ENCODE measurements around the gene SIL1. TPM values are rescaled to one million over a fixed set of nuclear protein-coding genes. Genes with fewer than 3 reads are reported as not detected.

The SIL1 gene
- total and polyA plus RNA-seq, 2 donors (not counting 3 experiments of a cell fraction or from before 2014, with no cell fraction given): 47.6 to 67.2 TPM

- BruUV-seq (replicated peaks): no TSS peak
- POLR2A ChIA-PET: no interaction called here
- Histone ChIP-seq H3K27me3 (ENCODE audit: control insufficient read depth in 2 of 2, insufficient read depth in 2 of 2, low read length in 2 of 2) (no peaks in the 10 kb centered on the region), H3K9me3 (replicated peaks; ENCODE audit: control insufficient read depth, insufficient read depth, low read length) (no peaks in the 10 kb centered on the region), H3K79me2 (ENCODE audit: control insufficient read depth, insufficient read depth, low read length) (peaks cover 5% of the 10 kb centered on the region), H3K4me2 (ENCODE audit: insufficient read depth, low read length) (no peak overlapping the region), H4K20me1 (replicated peaks; ENCODE audit: control insufficient read depth, extremely low read depth, insufficient read depth, low read length) (peaks cover 4% of the 10 kb centered on the region), H3K4me3 (replicated peaks in 1 of 3; ENCODE audit: insufficient read depth in 1 of 3, low read depth in 1 of 3, low read length in 3 of 3) (no peak overlapping the region), H3K4me1 (ENCODE audit: control insufficient read depth, extremely low read depth, insufficient read depth, low read length) (peaks cover 42% of the 10 kb centered on the region), H3K27ac (ENCODE audit: insufficient read depth, low read depth, low read length) (no peak overlapping the region), H3K36me3 (ENCODE audit: control insufficient read depth in 2 of 2, extremely low read depth in 1 of 2, insufficient read depth in 2 of 2, low read length in 2 of 2) (peaks cover 2 to 4% of the 10 kb centered on the region in 2 experiments), H3K9me1 (replicated peaks; ENCODE audit: control insufficient read depth, extremely low read depth, insufficient read depth, low read length) (no peaks in the 10 kb centered on the region), H2AFZ (ENCODE audit: low read depth, low read length) (no peak overlapping the region), H3K9ac (replicated peaks; ENCODE audit: extremely low read depth, insufficient read depth, low read length) (no peak overlapping the region)
- no peak for TF ChIP-seq CTCF (IDR thresholded peaks at IDR 0.05; ENCODE audit: extremely low read depth in 1 of 2, insufficient read depth in 1 of 2, low read depth in 1 of 2, low read length in 2 of 2)
- TF ChIP-seq GATA2 (IDR thresholded peaks at IDR 0.05; ENCODE audit: insufficient read depth, insufficient read length, low read depth, low read length): no peak
- TF ChIP-seq MAX (IDR thresholded peaks at IDR 0.05; ENCODE audit: insufficient read depth, insufficient read length): no peak
- TF ChIP-seq EZH2 (IDR thresholded peaks at IDR 0.05; ENCODE audit: borderline replicate concordance, low read depth, low read length, severe bottlenecking): no peak
- no peak for TF ChIP-seq JUN (IDR thresholded peaks at IDR 0.05; ENCODE audit: borderline replicate concordance, insufficient read depth, insufficient read length, low read depth)
- TF ChIP-seq POLR2AphosphoS5 (IDR thresholded peaks at IDR 0.05; ENCODE audit: insufficient read depth, low read depth, low read length): no peak
- no peak for TF ChIP-seq POLR2A (IDR thresholded peaks at IDR 0.05; ENCODE audit: low read depth, low read length)
- no peak for TF ChIP-seq MYC (IDR thresholded peaks at IDR 0.05; ENCODE audit: low read depth, low read length)
- no peak for TF ChIP-seq FOS (IDR thresholded peaks at IDR 0.05; ENCODE audit: borderline replicate concordance, insufficient read depth, low read length)
- intact Hi-C loops (cut with micrococcal nuclease): no loop called here
- no peak for DNase-seq (ENCODE audit: low read depth, low spot score)
- no peak for FAIRE-seq
- dilution Hi-C loops (cut with MboI; ENCODE audit: extremely low pct_ligation_motif_present, low sequenced_read_pairs): no loop called here
- CTCF ChIA-PET: interaction anchor here (1.0 to 1.4 kb wide), 3 partner anchors 13 to 108 kb away, joined by 3 to 6 read pairs (median 4); no protein-coding TSS in a partner anchor
Measured at GRCh38 chr5:138898299-138898698, 299.9 kb downstream of the SIL1 start.

Small RNAs within 50 kb of the gene (small RNA-seq; reads per million reads assigned to genes)
- not detected for gene RNU6-572P (ENCODE audit: insufficient read depth, insufficient read length, low read depth, low replicate concordance)

Other genes starting within 250 kb of the SIL1 start
- gene MATR3, start 95.4 kb upstream of the SIL1 start, total RNA-seq: 158 and 164 TPM in 2 replicates
- gene MATR3, start 95.4 kb upstream of the SIL1 start, polyA plus RNA-seq: 52.7 and 64.0 TPM in 2 replicates
- gene PAIP2, start 143.5 kb upstream of the SIL1 start, total RNA-seq: 75.2 and 80.4 TPM in 2 replicates
- gene PAIP2, start 143.5 kb upstream of the SIL1 start, polyA plus RNA-seq: 39.1 and 52.1 TPM in 2 replicates
- not detected in 2 replicates for gene SLC23A1, start 184.9 kb upstream of the SIL1 start, total RNA-seq
- gene SLC23A1, start 184.9 kb upstream of the SIL1 start, polyA plus RNA-seq: not detected in 2 replicates
- not detected in 2 replicates for gene MZB1, start 191.5 kb upstream of the SIL1 start, total RNA-seq
- gene MZB1, start 191.5 kb upstream of the SIL1 start, polyA plus RNA-seq: 0.06 TPM in 1 of 2 replicates, not detected in the other
- gene PROB1, start 196.7 kb upstream of the SIL1 start, total RNA-seq: 1.9 and 2.4 TPM in 2 replicates
- gene PROB1, start 196.7 kb upstream of the SIL1 start, polyA plus RNA-seq: 0.40 and 0.47 TPM in 2 replicates
- 7.8 and 7.9 TPM in 2 replicates for gene SPATA24, start 205.7 kb upstream of the SIL1 start, total RNA-seq
- 2.1 and 3.2 TPM in 2 replicates for gene SPATA24, start 205.7 kb upstream of the SIL1 start, polyA plus RNA-seq
- 51.1 and 52.6 TPM in 2 replicates for gene DNAJC18, start 241.2 kb upstream of the SIL1 start, total RNA-seq
- 23.2 and 26.0 TPM in 2 replicates for gene DNAJC18, start 241.2 kb upstream of the SIL1 start, polyA plus RNA-seq